Superior temporal gyrus (tissue), 1 donor: ENCODE measurements around the gene CD55.

Source experiments
- DNase-seq: peaks from one replicate; pipeline ENCODE4 v3.0.0-alpha.2; 2016; ENCODE audit errors: extremely low spot score

The CD55 gene, protein sequence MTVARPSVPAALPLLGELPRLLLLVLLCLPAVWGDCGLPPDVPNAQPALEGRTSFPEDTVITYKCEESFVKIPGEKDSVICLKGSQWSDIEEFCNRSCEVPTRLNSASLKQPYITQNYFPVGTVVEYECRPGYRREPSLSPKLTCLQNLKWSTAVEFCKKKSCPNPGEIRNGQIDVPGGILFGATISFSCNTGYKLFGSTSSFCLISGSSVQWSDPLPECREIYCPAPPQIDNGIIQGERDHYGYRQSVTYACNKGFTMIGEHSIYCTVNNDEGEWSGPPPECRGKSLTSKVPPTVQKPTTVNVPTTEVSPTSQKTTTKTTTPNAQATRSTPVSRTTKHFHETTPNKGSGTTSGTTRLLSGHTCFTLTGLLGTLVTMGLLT

DNA sequence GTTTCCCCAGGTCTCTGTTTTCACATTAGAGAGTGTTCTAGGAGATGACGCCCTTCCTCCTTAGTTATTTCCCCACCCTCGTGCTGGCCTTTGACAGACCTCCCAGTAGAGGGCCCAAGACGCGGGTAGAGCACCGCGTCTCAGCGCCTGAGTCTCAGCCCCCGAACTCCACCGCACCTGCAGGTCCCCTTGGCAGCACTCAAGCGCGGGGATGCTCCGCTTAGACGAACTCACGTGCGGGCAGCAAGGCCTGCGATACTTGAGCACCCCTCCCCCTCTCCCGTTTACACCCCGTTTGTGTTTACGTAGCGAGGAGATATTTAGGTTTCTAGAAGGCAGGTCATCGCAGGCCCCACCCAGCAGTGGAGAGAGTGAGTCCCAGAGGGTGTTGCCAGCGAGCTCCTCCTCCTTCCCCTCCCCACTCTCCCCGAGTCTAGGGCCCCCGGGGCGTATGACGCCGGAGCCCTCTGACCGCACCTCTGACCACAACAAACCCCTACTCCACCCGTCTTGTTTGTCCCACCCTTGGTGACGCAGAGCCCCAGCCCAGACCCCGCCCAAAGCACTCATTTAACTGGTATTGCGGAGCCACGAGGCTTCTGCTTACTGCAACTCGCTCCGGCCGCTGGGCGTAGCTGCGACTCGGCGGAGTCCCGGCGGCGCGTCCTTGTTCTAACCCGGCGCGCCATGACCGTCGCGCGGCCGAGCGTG lies at the start of gene CD55:
Gene CD55 (plus strand): TSS at position 600 of the 711 bp plus-strand sequence. CDS start 88 bp downstream, at position 688.
- DNase-seq: peak; percentile 81

DNA sequence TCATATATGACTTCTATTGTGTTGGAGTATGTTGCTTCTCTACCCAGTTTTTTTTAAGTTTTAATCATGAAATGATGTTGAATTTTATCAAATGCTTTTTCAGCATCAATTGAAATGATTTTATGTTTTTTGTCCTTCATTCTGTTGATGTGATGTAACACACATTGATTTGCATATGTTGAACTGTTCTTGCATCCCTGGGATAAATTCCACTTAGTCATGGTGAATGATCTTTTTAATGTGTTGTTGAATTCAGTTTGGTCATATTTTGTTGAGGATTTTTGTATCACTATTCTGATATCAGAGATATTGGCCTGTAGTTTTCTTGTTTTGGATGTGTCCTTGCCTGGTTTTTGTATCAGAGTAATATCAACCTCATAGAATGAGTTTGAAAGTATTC lies 46.6 kb upstream of the CD55 start:
- no peak for DNase-seq

DNA sequence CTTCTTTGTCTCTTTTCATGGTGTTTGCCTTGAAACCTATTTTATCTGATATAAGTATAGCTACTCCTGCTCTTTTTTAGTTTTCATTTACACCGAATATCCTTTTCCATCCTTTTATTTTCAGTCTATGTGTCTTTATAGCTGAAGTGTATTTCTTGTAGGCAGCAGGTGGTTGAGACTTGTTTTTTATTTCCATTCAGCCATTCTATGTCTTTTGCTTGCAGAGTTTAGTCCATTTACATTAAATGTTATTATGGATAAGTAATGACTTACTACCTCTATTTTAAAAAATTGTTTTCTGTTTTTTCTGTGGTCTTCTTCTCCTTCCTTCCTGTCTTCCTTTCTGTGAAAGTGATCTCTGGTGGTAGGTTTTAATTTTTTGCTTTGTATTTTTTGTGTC lies 45.0 kb upstream of the CD55 start:
- no peak for DNase-seq

DNA sequence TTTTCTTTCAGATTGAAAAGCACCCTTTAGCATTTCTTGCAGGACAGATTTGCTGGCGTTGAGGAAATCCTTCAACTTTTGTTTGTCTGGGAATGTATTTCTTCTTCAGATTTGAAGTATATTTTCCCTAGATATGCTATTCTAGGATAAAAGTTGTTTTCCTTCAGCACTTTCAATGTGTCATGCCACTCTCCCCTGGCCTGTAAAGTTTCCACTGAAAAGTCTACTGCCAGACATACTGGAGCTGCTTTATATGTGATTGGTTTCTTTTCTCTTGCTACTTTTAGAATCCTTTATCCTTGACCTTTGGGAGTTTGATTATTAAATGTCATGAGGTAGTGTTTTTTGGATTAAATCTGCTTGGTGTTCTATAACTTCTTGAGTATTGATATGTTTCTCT lies 44.2 kb upstream of the CD55 start:
- DNase-seq: no peak

DNA sequence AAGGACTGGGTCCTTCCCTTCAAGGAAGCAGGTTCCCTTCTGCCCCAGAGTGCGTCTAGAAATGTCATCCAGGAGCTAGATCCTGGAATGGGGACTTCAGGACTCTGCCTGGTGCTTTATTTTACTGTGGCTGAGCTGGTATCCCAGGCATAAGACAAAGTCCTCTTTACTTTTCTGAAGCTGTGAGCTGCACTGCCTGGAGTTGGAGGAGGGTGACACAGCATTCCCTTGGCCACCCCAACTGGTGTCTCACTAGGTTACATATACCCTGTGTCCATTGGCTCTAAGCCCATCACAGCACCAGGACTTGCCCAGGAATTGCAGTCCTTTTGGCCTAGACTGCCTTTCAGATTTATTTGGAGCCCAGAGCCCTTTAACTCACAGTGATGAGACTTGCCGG lies 41.8 kb upstream of the CD55 start:
- DNase-seq: no peak

DNA sequence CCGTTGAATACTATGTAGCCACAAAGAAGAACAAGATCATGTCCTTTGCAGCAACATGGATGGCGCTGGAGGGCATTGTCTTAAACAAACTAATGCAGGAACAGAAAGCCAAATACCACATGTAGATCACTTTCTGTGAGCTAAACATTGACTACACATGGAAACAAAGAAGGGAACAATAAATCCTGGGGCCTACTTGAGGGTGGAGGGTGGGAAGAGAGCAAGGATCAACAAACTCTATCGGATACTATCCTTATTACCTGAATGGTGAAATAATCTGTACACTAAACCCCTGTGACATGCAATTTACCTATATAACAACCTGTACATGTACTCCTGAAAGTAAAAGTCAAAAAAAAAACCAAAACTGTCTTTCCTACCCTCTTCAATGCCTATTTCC lies 40.8 kb upstream of the CD55 start:
- no peak for DNase-seq

DNA sequence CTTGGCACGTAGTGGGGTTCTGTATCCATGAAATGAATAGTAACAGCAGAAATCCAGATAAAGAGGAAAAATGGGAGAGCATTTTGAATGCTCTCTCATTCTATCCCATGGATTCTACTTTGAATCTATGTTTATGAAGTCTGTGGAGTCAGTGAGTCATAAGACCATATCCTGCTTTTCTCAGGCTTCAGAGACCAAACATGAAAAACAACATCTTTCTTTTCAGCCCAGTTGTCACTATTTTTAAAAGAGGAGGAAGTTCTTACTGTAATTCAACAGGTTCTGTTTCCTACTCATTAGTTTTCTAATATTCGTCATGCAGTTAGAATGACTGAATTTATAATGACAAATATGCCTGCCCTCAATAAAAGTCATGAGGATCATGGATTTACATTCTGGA lies 39.4 kb upstream of the CD55 start:
- DNase-seq: no peak

DNA sequence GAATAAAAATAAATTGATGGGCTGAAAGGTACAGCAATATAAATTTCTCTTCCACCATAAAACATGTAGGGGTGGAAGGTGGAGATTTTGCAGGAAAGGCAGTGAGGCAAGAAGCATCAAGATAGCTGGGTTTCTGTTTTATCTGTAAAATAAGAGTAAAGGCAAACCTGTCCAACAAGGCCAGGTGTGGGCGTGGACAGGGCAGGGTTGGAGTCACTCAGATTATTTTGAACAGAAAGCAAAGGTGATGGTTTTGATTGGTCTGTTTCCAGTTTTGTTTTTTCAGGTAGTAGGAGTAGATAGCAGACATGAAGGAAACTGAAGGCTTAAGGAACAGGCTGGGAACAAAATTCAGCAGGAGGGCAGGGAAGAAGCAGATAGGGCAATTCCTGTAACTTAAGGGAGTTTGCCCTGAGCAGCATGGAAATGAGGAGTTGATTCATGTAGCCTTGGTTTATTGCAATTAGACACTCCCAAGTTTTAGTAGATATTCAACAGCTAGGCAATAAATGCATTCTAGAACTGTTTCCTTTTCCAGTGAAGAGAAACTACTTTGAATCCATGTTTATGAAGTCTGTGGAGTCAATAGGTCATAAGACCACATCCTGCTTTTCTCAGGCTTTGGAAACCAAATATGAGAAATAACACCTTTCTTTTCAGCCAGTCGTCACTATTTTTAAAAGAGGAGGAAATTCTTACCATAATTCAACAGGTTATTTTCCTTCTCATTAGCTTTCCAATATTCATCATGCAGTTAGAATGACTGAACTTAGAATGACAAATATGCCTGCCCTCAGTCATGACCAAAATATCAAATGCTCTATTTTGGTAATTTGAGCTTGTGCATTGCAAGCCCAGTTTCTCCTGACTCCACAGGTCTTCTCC lies 38.7 kb upstream of the CD55 start:
- no peak for DNase-seq

DNA sequence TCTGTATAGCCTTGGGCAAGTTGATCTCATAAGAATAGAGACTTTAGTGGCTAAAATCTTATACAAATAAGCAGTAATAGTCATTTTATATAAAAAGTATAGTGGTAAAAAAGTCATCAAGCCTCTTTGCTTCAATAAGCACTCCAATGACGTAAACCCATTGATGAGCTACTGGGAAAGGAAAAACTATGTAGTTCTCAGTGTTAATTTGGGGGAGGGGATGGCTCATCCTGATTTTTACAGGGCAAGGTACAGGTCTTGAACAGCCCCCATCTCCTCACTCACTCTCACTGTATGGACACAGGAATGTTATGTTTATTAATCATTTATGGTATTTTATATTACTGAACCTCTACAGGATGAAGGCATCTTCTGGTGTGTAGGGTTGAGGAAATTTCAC lies 38.1 kb upstream of the CD55 start:
- no peak for DNase-seq

DNA sequence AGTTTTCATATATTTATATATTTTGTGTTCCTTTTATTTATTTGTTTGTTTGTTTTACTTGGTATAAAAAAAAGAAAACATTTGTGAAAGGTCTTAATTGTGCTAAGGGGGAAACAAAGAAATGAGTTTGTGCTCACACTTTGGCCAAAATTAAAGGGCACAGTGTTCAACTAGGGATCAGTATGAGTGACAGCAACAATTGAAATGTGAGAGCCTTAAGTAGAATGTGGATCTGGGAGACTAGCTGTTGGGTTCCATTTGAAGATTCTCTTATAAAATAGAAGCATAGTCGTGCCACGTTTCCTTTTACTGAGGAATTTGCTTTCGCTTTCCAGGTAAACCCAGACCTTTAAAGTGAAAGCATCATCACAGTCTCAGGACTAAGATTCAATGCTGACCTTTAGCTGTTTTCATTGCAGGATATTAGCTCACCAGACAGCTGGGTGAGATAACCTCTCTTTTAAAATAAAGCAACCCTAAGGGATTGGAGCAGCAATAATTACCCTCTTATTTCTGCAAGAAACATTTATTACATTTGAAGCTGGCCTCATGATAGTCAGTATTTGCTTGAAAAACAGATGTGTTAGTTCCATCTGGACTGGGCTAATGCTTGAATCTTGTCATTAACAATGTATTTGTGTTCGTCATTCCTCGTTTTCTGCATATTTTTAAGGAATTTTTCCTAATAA lies 37.1 kb upstream of the CD55 start:
- no peak for DNase-seq

DNA sequence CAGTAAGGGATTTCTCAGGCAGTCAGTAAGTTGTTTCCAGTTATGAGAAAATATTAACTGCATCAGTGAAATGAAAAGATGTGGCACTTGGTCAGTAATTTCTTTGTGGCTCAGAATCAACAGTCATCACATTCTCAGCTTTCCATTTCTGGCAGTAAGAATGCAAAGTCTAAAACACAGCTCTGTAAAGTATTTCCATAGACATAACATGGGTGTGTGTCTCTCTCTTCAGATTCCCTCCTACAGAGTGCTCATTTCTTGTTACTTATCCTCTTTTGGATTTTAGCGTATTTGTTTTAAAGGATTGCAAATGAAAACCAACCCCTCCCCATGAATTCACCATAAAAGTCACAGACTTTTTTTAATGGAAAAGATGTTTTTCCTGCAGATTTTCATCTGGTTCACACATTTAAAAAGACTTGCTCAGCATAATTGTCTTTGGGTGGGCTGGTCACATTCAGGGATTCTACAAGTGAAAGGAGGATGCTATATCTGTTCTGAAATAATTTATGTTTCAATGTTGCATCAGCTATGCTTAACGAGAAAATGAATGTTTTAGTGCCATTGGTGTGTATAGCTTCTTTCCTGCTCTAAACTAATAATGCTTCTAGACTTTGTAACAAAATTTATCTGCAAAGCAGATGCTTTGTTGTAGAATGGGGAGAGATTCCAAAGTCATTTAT lies 34.6 kb upstream of the CD55 start:
- no peak for DNase-seq

DNA sequence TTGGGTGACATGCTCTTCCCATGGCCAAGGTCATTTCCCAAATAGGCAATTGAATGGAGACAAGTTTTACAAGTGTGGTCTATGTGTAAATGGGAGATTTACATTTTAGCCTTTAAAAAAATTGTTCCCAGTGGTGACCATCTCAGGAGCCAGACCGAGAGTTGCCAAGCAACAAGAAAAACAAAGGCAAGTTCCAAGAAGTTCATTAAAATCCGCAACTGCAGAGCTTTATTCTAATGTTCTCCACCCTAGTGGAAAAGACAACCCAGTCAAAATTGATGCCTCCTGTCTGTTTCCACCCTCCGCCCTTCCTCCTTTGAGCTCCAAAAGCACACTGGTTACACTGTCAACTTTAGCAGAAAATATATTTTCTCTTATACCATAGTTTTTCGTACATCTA lies 33.2 kb upstream of the CD55 start:
- DNase-seq: no peak

DNA sequence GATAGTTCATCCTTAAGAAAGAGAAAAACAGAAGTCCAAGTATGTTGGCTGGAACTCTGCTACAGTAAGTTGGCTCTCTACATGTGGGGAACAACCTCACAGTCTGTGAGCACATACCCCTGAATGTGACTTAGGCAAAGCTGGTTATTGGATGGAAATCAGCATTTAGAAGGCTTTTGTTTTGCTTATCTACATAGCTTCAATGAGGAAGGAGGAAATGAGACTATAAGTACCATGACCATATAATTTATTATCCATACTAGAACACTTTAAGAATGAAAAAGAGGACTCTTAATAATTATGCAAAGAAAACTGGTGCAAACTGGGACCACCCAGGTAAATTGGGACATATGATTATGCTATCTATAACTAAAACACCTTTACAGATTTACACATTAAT lies 31.7 kb upstream of the CD55 start:
- no peak for DNase-seq

DNA sequence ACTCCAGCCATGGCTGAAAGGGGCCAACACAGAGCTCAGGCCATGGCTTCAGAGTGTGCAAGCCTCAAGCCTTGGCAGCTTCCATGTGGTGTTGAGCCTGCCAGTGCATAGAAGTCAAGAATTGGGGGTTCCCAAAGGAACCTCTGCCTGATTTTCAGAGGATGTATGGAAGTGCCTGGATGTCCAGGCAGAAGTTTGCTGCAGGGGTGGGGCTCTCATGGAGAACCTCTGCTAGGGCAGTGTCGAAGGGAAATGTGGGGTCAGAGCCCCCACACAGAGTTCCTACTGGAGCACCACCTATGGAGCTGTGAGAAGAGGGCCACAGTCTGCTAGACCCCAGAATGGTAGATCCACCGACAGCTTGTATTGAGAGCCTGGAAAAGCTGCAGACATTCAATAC lies 29.8 kb upstream of the CD55 start:
- no peak for DNase-seq

DNA sequence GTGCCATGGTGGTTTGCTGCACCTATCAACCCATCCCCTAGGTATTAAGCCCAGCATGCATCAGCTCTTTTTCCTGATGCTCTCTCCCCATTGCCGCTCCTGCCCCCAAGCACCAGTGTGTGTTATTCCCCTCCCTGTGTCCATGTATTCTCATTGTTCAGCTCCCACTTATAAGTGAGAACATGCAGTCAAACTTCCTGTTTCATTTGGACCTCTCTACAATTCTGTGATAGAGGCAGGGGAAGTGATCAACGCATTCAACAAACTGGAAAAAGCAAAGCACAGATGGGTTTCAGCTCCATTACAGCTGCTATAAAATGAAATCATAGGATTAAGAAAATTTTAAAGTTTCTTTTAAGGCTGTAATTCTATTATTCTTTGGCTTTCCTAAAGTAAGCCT lies 23.3 kb upstream of the CD55 start:
- no peak for DNase-seq

DNA sequence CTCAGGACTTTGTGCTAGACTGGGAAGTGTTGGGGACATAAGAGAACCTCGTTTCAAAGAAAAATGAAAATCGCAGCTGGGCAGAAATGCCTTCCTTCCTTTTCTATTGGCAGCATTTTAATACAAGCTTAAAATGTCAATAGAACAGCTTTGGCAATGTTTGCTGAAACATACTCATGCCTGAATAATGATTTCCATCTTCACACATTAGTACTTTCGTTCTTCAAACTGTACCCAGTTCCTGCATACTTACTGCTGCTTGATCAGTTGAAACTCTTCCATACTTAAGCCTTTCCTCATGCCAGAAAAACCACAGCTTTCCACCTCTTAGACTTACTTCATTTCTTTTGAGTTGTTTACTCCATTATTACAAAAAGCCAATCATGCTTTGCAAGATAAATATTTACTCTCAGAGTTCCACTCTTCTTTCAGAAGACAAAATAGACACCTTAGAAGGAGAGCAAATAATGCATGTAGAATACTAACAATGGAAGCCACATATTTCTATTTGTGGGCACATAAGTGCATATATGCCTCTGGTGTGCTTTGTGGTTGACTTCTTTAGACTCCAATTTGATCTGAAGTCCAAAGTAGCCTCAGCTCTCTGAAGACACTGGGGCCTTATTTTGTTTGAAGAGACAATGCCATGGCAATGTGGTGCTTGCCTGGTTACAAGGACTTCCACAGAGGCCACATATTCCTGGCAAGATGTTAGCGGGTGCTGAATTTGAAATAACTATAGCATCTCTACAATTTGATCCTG lies 22.7 kb upstream of the CD55 start:
- no peak for DNase-seq

DNA sequence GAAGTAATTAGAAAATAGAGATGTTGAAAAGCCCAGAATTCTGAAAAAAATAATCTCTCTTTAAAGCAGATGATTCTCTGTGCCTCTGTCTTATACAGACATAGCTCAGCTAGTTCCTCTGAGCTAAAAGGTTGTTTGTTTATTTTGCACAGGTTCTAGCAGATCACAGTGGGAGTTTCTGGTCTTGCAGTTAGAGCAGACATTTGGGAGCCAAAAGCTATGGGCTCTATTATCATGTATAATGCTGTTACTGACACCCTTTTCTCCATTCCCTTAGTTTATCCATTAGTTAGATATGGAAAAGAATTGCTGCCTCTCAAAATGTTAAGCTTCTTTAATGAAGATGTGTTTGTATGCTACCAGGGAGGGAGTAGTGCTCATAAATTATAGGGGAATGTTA lies 20.5 kb upstream of the CD55 start:
- no peak for DNase-seq

DNA sequence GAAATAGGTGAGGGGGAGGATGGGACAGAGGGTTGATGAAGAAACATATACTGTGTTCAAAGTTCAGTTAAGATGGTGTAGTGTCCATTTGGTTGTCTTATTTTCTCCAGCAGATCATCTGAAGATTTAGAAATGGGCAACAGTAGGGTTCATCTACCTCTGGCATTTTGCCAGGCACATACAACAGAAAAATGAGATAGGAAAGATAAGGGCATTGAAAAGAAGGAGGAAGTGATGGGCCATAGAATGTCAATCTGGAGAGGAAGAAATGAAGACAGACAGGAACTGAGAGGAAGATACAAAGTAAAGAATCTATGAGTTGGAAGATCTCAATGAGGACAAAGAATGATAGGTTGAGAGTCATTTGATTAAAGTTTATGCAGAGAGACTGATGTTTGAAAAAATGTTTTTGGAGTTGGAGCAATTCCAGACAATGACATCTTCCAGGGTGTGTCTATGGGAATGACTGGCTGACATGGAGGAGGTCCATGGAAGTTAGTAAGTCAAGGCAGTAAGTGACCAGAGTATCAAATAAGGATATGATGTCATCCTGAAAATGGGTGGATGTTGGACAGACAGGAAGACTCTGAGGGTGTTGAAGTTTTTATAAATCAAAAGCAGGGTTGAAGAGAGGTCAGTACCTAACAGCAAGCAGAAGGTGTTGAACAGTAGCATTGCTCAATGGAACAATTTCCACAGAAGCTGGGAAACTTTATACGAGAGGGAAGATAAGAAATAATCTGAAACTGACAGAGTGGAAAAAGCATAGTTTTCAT lies 18.7 kb upstream of the CD55 start:
- DNase-seq: no peak

DNA sequence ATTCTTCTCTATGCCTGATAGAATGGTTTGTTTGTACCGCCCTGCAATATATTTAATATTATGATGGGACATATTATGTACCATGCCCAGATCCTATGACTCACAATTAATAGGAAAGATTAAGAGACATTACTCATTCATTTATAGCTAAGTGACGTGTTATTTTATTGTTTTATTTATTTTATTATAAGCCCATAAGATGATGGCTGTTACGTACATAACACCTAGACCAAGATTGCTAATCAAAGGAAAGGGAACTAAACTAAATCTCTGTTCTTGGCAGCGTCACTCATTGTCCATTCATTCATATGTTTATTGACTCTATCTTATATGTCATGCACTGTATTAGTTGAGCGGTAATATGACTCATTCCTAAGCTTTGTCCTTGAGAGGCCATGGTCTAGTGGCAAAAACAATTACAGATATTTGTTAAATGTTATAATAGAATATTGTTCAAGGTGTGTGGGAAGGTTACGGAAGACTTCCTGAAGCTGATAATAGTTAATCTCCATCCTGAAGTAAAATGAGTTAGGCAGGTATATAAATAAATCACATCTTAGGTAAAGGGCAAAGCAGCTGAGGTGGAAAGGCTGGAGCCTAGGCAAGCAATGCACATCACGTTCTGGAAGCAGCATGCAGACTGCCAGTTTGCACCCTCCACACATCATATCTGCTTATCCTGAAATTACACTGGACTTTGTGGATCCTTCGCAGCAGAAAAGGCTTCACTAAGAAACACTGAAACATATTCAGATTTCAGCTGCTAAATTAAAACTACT lies 16.6 kb upstream of the CD55 start:
- no peak for DNase-seq
